Thoracic aorta (tissue), 2 donors: ENCODE data around the gene SF3A2. TPM values are rescaled to one million over a fixed set of nuclear protein-coding genes. Genes with fewer than 3 reads are reported as not detected.

ENCODE experiments used
- ATAC-seq: fragments of 150-250 bp; one replicate; pipeline ENCODE4 v1.8.0; 2017; ENCODE audit warnings: low read depth; ENCODE audit not compliant: insufficient number of reproducible peaks, low FRiP score
- DNase-seq: peaks from one replicate; pipeline ENCODE4 v3.0.0-alpha.2; 2020; ENCODE audit warnings: low spot score
- H3K27ac ChIP-seq, 2 donors: fragments of 200-600 bp; sonication (generic); 1 replicate in 1 of 2; 2 replicates in 1 of 2; pipeline ENCODE4 v1.5.1; 2016; ENCODE audit warnings: mild to moderate bottlenecking in 2 of 2, moderate library complexity in 2 of 2
- H3K27me3 ChIP-seq: fragments of 200-600 bp; sonication (generic); replicated peaks from 2 replicates; pipeline ENCODE4 v1.6.0; 2016; ENCODE audit warnings: mild to moderate bottlenecking; ENCODE audit not compliant: insufficient read depth
- H3K36me3 ChIP-seq: fragments of 200-600 bp; sonication (generic); one replicate; pipeline ENCODE4 v1.5.1; 2016
- H3K4me1 ChIP-seq, 2 donors: fragments of 200-600 bp; sonication (generic); 1 replicate in 1 of 2; 2 replicates in 1 of 2; pipeline versions ENCODE4 v1.5.1 to v1.6.0; 2016; ENCODE audit warnings: low read depth in 2 of 2, mild to moderate bottlenecking in 1 of 2; ENCODE audit not compliant: control insufficient read depth in 1 of 2
- H3K4me3 ChIP-seq: fragments of 200-600 bp; sonication (generic); 2 replicates; pipeline ENCODE4 v1.5.1; 2016; ENCODE audit warnings: mild to moderate bottlenecking
- H3K9me3 ChIP-seq: fragments of 200-600 bp; sonication (generic); 2 replicates; pipeline ENCODE4 v1.5.1; 2016
- total RNA-seq, 2 donors: library from RNA; depleted of rRNA; stranded (reverse); fragments of >200 nt; gene quantifications; one replicate each; pipeline versions ENCODE4 v1.1.0 to v1.2.3, GENCODE V29; 2016
- TF ChIP-seq, protein P1 (sequence below): fragments of 200-600 bp; sonication (generic); IDR thresholded peaks from one replicate; pipeline ENCODE4 v1.5.1; 2019; ENCODE audit warnings: antibody characterized with exemption

SF3A2 gene
- total RNA-seq, 2 donors from 2014 or later, result 23.8 to 43.7 TPM

DNA sequence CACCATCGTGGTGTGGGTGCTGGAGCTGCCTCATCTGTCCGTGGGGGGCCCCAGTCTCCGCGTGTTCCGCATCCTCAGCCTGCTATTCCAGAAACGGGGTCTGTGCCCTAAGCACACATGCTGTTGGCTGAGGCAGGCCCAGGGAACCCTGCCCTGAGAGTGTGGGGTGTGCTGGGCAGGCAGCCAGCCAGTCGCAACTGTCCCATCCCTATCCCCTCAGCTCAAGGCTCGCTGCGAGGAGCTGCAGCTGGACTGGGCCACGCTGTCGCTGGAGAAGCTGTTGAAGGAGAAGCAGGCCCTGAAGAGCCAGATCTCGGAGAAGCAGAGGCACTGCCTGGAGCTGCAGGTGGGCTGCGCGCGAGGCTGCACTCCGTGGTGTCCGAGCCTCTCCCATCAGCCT is 22.4 kb upstream of the SF3A2 start:
- Histone ChIP-seq H3K4me3 (no peak overlapping the region), H3K9me3 (no peaks in the 10 kb centered on the region), H3K27ac (no peak overlapping the region), H3K27me3 (no peaks in the 10 kb centered on the region), H3K4me1 (no peaks in the 10 kb centered on the region), H3K36me3 (peaks cover 69% of the 10 kb centered on the region)
- DNase-seq, result no peak
- TF ChIP-seq, protein P1, sequence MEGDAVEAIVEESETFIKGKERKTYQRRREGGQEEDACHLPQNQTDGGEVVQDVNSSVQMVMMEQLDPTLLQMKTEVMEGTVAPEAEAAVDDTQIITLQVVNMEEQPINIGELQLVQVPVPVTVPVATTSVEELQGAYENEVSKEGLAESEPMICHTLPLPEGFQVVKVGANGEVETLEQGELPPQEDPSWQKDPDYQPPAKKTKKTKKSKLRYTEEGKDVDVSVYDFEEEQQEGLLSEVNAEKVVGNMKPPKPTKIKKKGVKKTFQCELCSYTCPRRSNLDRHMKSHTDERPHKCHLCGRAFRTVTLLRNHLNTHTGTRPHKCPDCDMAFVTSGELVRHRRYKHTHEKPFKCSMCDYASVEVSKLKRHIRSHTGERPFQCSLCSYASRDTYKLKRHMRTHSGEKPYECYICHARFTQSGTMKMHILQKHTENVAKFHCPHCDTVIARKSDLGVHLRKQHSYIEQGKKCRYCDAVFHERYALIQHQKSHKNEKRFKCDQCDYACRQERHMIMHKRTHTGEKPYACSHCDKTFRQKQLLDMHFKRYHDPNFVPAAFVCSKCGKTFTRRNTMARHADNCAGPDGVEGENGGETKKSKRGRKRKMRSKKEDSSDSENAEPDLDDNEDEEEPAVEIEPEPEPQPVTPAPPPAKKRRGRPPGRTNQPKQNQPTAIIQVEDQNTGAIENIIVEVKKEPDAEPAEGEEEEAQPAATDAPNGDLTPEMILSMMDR, result no peak
- no peak for ATAC-seq

DNA sequence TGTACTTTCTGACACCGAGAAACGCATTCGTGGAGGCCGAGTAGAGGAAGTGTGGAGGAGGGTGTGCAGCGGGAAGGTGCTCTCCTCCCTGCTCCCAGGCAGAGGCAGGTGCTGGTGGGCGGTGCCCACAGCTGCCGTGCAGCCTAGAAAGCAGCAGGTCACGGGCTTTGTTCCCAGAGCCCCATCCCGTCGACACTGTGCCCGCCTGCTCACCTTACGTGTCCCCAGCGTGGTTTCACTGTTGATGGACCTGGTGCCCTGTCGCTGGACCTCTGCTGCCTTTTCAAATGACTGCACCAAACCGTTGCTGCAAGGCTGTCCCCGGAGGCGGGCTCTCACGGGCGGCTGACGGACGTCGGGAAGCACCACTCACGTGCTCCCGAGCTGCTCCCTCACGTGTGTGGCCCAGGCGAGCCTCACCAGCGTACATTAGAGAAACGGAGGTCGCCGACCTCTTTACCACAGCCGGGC is 21.3 kb upstream of the SF3A2 start:
- H3K27ac ChIP-seq, result no peak overlapping the region
- no peaks in the 10 kb centered on the region for H3K4me1 ChIP-seq
- peaks cover 63% of the 10 kb centered on the region for H3K36me3 ChIP-seq
- no peaks in the 10 kb centered on the region for H3K9me3 ChIP-seq
- H3K4me3 ChIP-seq, result no peak overlapping the region
- DNase-seq (no peak), ATAC-seq (no peak)
- H3K27me3 ChIP-seq, result no peaks in the 10 kb centered on the region
- TF ChIP-seq, protein P1, result no peak

DNA sequence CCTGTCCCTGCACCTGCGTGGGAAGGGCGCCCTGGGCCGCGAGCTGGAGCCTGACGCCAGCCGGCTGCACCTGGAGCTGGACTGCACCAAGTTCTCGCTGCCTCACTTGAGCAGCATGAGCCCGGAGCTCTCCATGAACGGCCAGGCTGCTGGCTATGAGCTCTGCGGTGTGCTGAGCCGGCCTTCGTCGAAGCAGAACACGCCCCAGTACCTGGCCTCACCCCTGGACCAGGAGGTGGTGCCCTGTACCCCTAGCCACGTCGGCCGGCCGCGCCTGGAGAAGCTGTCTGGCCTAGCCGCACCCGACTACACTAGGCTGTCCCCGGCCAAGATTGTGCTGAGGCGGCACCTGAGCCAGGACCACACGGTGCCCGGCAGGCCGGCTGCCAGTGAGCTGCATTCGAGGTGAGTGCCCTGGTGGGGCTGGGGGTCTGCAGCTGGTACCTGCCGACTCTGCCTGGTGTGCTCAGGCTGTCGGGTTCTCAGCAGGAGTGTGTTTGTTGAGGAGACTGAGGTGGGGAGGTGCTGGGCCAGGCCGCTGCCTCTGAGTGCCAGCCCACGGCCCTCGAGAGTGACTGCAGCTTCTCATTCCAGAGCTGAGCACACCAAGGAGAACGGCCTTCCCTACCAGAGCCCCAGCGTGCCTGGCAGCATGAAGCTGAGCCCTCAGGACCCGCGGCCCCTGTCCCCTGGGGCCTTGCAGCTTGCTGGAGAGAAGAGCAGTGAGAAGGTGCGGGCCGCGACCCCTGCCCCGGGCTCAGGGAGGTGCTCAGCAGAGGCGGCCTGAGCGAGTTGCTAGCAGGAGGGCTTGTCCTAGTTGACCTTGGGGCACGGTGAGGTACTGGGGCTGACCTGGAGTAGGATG is 20.0 kb upstream of the SF3A2 start:
- no peaks in the 10 kb centered on the region for H3K27me3 ChIP-seq
- no peak overlapping the region for H3K4me3 ChIP-seq
- no peak for DNase-seq
- no peaks in the 10 kb centered on the region for H3K9me3 ChIP-seq
- H3K36me3 ChIP-seq, result peaks cover 53% of the 10 kb centered on the region
- TF ChIP-seq, protein P1, result no peak
- no peak overlapping the region for H3K27ac ChIP-seq
- H3K4me1 ChIP-seq, result no peaks in the 10 kb centered on the region
- ATAC-seq, result no peak

DNA sequence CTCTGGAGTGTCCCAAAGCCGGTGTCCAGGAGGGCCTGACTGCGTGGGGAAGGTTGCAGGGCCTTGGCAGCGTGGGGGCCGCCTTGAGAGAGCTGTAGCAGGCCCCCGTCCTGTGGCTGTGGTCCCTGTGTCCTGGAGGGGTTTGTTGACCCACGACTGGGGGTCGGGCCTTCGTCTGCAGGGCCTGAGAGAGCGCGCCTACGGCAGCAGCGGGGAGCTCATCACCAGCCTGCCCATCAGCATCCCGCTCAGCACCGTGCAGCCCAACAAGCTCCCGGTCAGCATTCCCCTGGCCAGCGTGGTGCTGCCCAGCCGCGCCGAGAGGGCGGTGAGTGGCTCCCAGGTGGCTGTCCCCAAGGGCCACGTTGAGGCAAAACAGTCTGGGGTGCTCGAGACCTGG is 19.0 kb upstream of the SF3A2 start:
- Histone ChIP-seq H3K4me1 (no peaks in the 10 kb centered on the region), H3K9me3 (no peaks in the 10 kb centered on the region), H3K4me3 (no peak overlapping the region), H3K27ac (no peak overlapping the region), H3K27me3 (no peaks in the 10 kb centered on the region), H3K36me3 (peaks cover 50% of the 10 kb centered on the region)
- ATAC-seq (no peak), DNase-seq (no peak)
- TF ChIP-seq, protein P1, result no peak

DNA sequence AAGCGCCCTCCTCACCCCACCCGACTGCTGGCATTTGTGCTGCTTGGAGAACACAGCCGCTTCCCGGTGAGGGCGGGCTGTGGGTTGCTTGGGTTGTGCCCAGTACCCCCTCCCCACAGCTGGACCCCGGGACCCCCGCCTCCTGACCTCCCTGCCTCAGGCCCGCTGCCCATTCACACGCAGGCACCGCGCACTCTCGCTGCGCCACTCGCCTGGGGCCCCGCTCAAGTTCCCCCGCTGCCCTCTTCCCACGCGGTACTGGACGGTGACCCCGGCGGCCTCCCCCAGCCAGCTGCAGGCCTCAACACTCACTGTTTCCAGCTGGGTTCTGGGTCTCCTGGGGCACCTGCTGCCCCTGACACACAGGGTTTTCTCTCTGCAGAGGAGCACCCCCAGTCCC is 16.9 kb upstream of the SF3A2 start:
- DNase-seq (no peak), ATAC-seq (no peak)
- Histone ChIP-seq H3K4me1 (no peaks in the 10 kb centered on the region), H3K9me3 (no peaks in the 10 kb centered on the region), H3K27ac (no peak overlapping the region), H3K27me3 (no peaks in the 10 kb centered on the region), H3K36me3 (peaks cover 38% of the 10 kb centered on the region), H3K4me3 (no peak overlapping the region)
- TF ChIP-seq, protein P1, result no peak
